ENCODE data around the gene ZNF407.
A peak's percentile ranks its signal among the peaks of the same experiment; 100 is the strongest.
"Not testable (repeated sequence)": the region's sequence is repeated elsewhere in the genome, so short reads cannot be mapped to it uniquely, and the experiment has no call there.

Gene ZNF407

DNA sequence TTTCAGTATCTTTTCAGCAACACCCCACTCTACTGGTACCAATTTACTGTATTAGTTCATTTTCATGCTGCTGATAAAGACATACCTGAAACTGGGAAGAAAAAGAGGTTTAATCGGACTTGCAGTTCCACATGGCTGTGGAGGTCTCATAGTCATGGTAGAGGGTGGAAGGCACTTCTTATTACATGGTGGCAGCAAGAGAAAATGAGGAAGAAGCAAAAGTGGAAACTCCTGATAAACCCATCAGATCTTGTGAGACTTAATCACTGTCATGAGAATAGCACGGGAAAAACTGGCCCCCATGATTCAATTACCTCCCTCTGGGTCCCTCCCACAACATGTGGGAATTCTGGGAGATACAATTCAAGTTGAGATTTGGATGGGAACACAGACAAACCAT, 374.1 kb downstream of the ZNF407 start:
- H3K4me3 Mint-ChIP-seq; H3K9me3 Mint-ChIP-seq; H3K27ac Mint-ChIP-seq; H3K4me1 Mint-ChIP-seq; DNase-seq (ENCODE audit: low spot score in 2 of 2); H3K27me3 Mint-ChIP-seq; ATAC-seq (ENCODE audit: low read depth): not testable (repeated sequence)
- peaks cover 14% of the 10 kb centered on the region for H3K36me3 Mint-ChIP-seq

DNA sequence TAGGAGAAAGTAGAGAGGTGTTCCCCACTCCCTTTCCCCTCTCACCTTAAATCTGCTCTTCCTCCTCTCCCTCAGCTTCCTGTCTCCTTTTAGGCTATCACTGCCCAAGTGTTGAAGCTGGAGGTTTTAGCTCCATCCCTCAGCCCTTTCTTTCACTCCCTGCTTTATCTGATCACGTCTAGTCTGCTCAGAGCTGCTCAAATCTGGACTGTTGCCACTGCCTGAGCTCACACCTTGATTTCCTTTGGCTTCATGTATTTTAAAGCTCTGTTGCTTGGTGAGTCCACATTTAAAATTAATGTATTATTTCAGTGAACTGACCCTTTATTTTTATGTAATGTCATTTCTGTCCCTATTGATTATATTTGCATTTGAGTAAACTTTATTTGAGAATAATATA, 374.7 kb downstream of the ZNF407 start:
- ATAC-seq (ENCODE audit: low read depth) (no peak), DNase-seq (ENCODE audit: low spot score in 2 of 2) (no peak)
- Mint-ChIP-seq H3K4me1 (peaks cover 8% of the 10 kb centered on the region), H3K36me3 (peaks cover 18% of the 10 kb centered on the region), H3K27me3 (no peaks in the 10 kb centered on the region), H3K9me3 (no peaks in the 10 kb centered on the region), H3K27ac (no peak overlapping the region), H3K4me3 (no peak overlapping the region)

- peaks cover 18% of the 10 kb centered on the region for H3K36me3 Mint-ChIP-seq
- H3K9me3 Mint-ChIP-seq, result no peaks in the 10 kb centered on the region
These were observed 377.3 kb downstream of the ZNF407 start for GRCh38 chr18:74975001-74975400.

DNA sequence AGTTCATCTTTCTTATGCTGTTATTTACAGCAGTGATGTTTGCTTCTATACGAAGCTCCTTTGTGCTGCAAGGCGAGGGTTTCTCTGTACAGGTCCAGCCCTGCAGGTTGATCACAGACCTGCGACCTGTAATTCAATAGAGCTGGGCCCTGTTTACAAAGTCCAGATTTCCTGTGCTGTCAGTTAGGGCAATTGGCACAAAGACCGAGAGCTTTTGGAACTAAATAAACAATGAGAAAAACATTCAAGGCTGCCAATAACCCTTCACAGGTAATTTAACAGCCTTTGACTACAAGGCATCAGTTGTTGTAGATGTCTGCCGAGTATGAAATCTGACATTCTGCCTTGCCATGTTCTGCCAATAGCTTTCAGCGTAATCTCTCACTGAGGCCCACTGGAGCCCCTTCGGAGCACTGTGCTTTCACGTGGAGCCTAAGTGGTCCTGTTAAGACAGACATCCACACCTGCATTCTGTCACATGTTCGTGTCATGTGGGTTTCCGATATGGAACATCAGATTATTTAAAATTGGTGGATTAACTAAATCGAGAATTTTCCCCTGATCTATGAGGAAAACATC, 378.8 kb downstream of the ZNF407 start:
- Mint-ChIP-seq H3K4me3 (no peak overlapping the region), H3K4me1 (peaks cover 8% of the 10 kb centered on the region), H3K27ac (no peak overlapping the region), H3K9me3 (no peaks in the 10 kb centered on the region), H3K27me3 (no peaks in the 10 kb centered on the region), H3K36me3 (peaks cover 22% of the 10 kb centered on the region)
- DNase-seq (ENCODE audit: low spot score in 2 of 2) (no peak), ATAC-seq (ENCODE audit: low read depth) (no peak)

More at GRCh38 chr18:74975001-74975400, 377.3 kb downstream of the ZNF407 start:
- ATAC-seq (ENCODE audit: low read depth), result no peak
- Mint-ChIP-seq H3K27ac (no peak overlapping the region), H3K4me1 (peaks cover 8% of the 10 kb centered on the region), H3K4me3 (no peak overlapping the region), H3K27me3 (no peaks in the 10 kb centered on the region)
- DNase-seq (ENCODE audit: low spot score in 2 of 2), result no peak

- Mint-ChIP-seq H3K27ac (no peak overlapping the region), H3K4me1 (peaks cover 4% of the 10 kb centered on the region), H3K36me3 (peaks cover 19% of the 10 kb centered on the region), H3K9me3 (no peaks in the 10 kb centered on the region), H3K27me3 (no peaks in the 10 kb centered on the region), H3K4me3 (no peak overlapping the region)
- DNase-seq (ENCODE audit: low spot score in 2 of 2) (no peak), ATAC-seq (ENCODE audit: low read depth) (no peak)
These were observed 379.4 kb downstream of the ZNF407 start for GRCh38 chr18:74977041-74977440.

DNA sequence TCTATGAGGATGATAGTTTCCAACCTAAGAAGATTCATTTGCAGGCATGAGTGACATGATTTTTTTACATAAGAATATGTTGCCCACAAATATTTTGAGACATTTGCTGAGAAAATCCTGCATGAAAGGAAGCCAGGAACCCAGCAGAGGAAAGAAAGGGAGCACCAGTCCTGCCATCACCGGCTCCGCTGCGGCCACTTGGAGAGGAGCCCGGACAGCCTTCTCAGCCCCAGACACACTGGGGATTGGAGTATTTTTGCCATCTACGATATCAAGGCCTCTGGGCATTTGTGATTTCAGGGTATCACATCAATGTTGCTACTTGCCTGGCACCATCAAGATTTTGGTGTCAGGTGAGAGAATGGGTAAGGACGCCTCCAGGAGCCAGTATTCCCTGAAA, 383.0 kb downstream of the ZNF407 start:
- Mint-ChIP-seq H3K27me3 (no peaks in the 10 kb centered on the region), H3K4me3 (no peak overlapping the region), H3K27ac (no peak overlapping the region), H3K9me3 (no peaks in the 10 kb centered on the region), H3K36me3 (peaks cover 16% of the 10 kb centered on the region), H3K4me1 (no peaks in the 10 kb centered on the region)
- ATAC-seq (ENCODE audit: low read depth) (no peak), DNase-seq (ENCODE audit: low spot score in 2 of 2) (no peak)

DNA sequence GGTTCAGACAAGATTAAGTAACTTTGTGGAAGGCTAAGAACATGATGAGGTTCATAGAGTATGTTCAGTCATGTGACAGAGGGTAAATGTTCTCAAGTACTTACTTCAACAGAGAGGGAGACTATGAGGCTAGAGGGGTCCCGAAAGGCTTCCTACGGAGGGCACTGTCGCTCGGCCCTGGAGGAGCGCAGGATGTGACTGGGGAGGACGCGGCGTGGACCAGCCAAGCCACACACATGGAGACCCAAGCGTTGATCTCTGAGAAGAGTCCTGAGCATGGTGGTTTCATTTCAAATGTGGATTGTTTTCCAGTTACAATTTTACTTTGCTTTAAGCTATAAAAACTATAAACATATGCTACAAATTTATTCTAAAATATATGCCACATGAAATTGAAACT, 383.8 kb downstream of the ZNF407 start:
- H3K9me3 Mint-ChIP-seq, result no peaks in the 10 kb centered on the region
- no peak overlapping the region for H3K4me3 Mint-ChIP-seq
- no peaks in the 10 kb centered on the region for H3K27me3 Mint-ChIP-seq
- H3K36me3 Mint-ChIP-seq, result peaks cover 16% of the 10 kb centered on the region
- DNase-seq (ENCODE audit: low spot score in 2 of 2) (no peak), ATAC-seq (ENCODE audit: low read depth) (no peak)
- H3K27ac Mint-ChIP-seq, result no peak overlapping the region
- H3K4me1 Mint-ChIP-seq, result no peaks in the 10 kb centered on the region

DNA sequence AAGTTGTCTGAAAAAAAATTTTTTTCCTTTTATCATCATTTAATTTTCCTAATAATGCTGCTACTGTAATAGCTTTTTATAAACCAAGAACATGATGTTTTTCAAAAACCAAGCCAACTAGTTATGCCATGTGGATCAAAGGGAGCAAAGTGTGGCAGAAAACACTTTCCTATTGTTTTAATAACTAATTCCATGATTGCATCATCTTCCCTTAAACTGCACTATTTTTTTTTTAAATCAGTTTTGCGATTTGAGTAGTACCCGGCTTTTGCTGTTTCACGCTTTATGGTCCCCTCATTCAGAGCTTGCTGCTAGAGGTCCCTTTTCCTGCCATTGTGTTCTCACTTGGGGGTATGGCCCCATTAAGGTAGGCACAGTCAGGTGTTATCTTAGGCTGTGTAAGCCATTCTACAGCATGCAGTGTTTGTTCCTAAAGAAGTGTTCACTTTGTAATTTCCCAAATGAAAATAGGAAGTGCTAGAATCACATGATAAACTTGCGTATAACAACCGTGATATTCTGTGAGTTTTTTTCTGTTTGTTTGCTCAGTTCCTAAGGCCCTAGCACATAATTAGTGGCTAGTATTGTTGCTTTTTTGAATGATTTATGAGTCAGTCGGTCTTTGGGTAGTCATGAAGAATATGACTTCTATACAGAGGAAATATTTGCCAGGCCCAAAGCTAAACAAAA, 385.4 kb downstream of the ZNF407 start:
- Mint-ChIP-seq H3K36me3 (peaks cover 11% of the 10 kb centered on the region), H3K4me3 (no peak overlapping the region), H3K27ac (no peak overlapping the region), H3K27me3 (no peaks in the 10 kb centered on the region), H3K4me1 (no peaks in the 10 kb centered on the region), H3K9me3 (no peaks in the 10 kb centered on the region)
- DNase-seq (ENCODE audit: low spot score in 2 of 2) (no peak), ATAC-seq (ENCODE audit: low read depth) (no peak)

DNA sequence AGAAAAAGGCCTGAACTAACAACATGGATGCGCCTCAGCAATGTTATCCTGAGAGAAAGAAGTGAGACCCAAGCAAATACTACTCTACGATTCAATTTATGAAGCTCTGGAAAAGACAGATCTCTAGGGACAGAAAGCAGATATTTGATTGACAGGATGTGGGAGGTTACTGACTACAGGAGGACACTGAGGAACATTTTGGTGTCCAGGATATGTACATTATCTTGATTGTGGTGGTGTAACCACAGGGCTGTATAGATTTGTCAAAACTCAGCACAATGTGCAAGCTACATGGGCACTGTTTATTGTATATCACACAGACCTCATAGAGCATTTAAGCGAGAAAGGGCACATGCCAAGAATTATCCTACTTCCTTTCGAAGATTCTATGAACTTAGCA, 391.5 kb downstream of the ZNF407 start:
- Mint-ChIP-seq H3K4me3 (no peak overlapping the region), H3K36me3 (no peaks in the 10 kb centered on the region)
- DNase-seq (ENCODE audit: low spot score in 2 of 2), result no peak

DNA sequence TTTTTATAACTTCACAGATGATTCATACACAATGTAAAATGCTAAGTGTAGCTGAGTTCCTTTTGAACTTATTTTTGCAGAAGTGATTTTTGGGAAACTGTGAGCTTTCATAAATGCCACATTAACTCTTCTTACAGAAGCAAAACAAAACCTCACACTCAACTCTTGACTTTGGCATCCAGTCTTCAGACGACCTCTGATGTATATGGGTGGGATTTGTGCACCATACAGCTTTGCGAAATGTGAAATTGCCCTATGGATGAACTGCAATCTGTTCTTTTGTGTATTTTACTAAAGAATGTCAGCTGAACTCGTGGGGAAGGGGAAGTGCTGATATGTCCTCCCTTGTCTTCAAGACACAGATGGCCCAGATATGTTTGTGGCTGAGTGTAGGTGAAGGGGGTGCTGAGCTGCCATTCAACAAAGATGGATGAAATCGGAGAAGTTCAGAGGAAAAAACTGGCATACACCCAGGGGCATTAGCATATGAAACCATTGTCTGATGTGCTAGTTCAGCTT, 393.0 kb downstream of the ZNF407 start:
- Mint-ChIP-seq H3K27ac (peak overlapping the region; percentile 56), H3K27me3 (no peaks in the 10 kb centered on the region), H3K4me3 (no peak overlapping the region), H3K9me3 (no peaks in the 10 kb centered on the region), H3K4me1 (peaks cover 21% of the 10 kb centered on the region), H3K36me3 (no peaks in the 10 kb centered on the region)
- DNase-seq (ENCODE audit: low spot score in 2 of 2) (no peak), ATAC-seq (ENCODE audit: low read depth) (no peak)

More for the DNA sequence above, 391.5 kb downstream of the ZNF407 start:
- H3K27me3 Mint-ChIP-seq, result no peaks in the 10 kb centered on the region
- no peak overlapping the region for H3K27ac Mint-ChIP-seq
- no peak for ATAC-seq (ENCODE audit: low read depth)
- H3K4me1 Mint-ChIP-seq, result peaks cover 13% of the 10 kb centered on the region
- no peaks in the 10 kb centered on the region for H3K9me3 Mint-ChIP-seq

- H3K4me1 Mint-ChIP-seq, result peaks cover 21% of the 10 kb centered on the region
- H3K9me3 Mint-ChIP-seq, result no peaks in the 10 kb centered on the region
- peak overlapping the region; percentile 79 for H3K27ac Mint-ChIP-seq
- H3K27me3 Mint-ChIP-seq, result no peaks in the 10 kb centered on the region
- H3K36me3 Mint-ChIP-seq, result peaks cover 7% of the 10 kb centered on the region
- DNase-seq (ENCODE audit: low spot score in 2 of 2), result no peak
- H3K4me3 Mint-ChIP-seq, result peak overlapping the region; percentile 78
- ATAC-seq (ENCODE audit: low read depth), result peak; percentile 74
These were observed 397.1 kb downstream of the ZNF407 start for GRCh38 chr18:74994502-74995418.

GRCh38 chr18:74995419-74995736, 397.7 kb downstream of the ZNF407 start:
- DNase-seq (ENCODE audit: low spot score in 2 of 2), result no peak
- H3K9me3 Mint-ChIP-seq, result no peaks in the 10 kb centered on the region
- peak overlapping the region; percentile 79 for H3K27ac Mint-ChIP-seq
- H3K36me3 Mint-ChIP-seq, result peaks cover 7% of the 10 kb centered on the region
- no peak for ATAC-seq (ENCODE audit: low read depth)
- H3K27me3 Mint-ChIP-seq, result no peaks in the 10 kb centered on the region
- peaks cover 21% of the 10 kb centered on the region for H3K4me1 Mint-ChIP-seq
- no peak overlapping the region for H3K4me3 Mint-ChIP-seq

DNA sequence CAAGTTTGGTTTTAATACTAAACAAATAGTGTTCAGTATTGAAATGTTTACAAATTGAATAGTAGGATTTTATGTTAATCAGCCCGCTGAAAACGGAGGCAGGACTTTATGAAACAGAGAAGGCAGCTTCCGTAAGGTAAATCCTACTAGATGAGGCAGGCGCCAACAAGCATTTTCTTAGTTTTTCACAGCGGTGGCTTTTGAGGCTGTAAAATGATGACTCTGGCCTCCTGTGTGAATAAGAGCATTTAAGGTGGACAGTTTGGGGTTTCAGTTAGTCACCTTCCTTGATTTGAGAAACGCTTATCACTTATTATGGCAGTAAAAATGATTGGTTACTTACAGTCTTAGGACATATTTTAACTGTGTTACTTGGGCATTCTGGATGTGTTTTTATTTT, 398.4 kb downstream of the ZNF407 start:
- H3K4me3 Mint-ChIP-seq, result no peak overlapping the region
- peaks cover 18% of the 10 kb centered on the region for H3K4me1 Mint-ChIP-seq
- no peak overlapping the region for H3K27ac Mint-ChIP-seq
- ATAC-seq (ENCODE audit: low read depth) (no peak), DNase-seq (ENCODE audit: low spot score in 2 of 2) (no peak)
- no peaks in the 10 kb centered on the region for H3K27me3 Mint-ChIP-seq
- H3K9me3 Mint-ChIP-seq, result no peaks in the 10 kb centered on the region
- peaks cover 7% of the 10 kb centered on the region for H3K36me3 Mint-ChIP-seq

DNA sequence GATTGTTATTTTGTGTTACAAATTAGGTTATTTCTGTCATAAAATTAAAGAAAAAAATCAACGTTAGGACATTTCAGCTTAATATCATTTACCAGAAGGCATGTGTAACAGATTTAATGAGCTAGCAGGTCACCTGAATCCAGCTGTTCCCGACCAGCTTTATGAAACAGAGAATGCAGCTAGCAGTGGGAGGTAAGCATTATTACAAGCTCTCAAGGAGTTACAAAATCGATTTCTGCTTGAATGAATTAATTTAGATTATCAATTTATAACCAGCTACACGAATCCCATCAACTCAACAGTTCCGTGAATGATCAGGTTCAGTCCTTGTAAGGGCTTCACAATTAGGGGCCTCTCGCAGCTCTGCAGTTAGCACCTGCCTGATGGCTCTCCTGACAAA, 399.3 kb downstream of the ZNF407 start:
- DNase-seq (ENCODE audit: low spot score in 2 of 2) (no peak), ATAC-seq (ENCODE audit: low read depth) (no peak)
- H3K4me3 Mint-ChIP-seq, result no peak overlapping the region
- no peaks in the 10 kb centered on the region for H3K27me3 Mint-ChIP-seq
- peaks cover 7% of the 10 kb centered on the region for H3K36me3 Mint-ChIP-seq
- H3K27ac Mint-ChIP-seq, result no peak overlapping the region
- H3K9me3 Mint-ChIP-seq, result no peaks in the 10 kb centered on the region
- H3K4me1 Mint-ChIP-seq, result peaks cover 18% of the 10 kb centered on the region

All from memory B cell (primary cell).